Endodermal cell (in vitro differentiated cells): ENCODE data around the gene RUFY4. TPM values are rescaled to one million over a fixed set of nuclear protein-coding genes. Genes with fewer than 3 reads are reported as not detected.

ENCODE experiments used
- DNase-seq: peaks from one replicate; pipeline ENCODE4 v3.0.0-alpha.2; 2017
- H3K27ac ChIP-seq: 2 replicates; pipeline ENCODE4 v1.5.1; 2013; ENCODE audit warnings: mild to moderate bottlenecking, low read depth, low read length, moderate library complexity
- H3K27me3 ChIP-seq: 2 replicates; pipeline ENCODE4 v1.6.1; 2013; ENCODE audit warnings: mild to moderate bottlenecking, low read length, moderate library complexity; ENCODE audit not compliant: insufficient read depth, control insufficient read depth, poor library complexity, severe bottlenecking
- H3K36me3 ChIP-seq: 2 replicates; pipeline ENCODE4 v1.7.0; 2013; ENCODE audit warnings: mild to moderate bottlenecking, low read length, moderate library complexity; ENCODE audit not compliant: control insufficient read depth, insufficient read depth
- H3K4me1 ChIP-seq: one replicate; pipeline ENCODE4 v1.7.0; 2013; ENCODE audit warnings: low read length; ENCODE audit not compliant: control insufficient read depth, insufficient read depth
- H3K4me3 ChIP-seq: 2 replicates; pipeline ENCODE4 v1.5.1; 2013; ENCODE audit warnings: mild to moderate bottlenecking, low read length, moderate library complexity
- H3K9ac ChIP-seq: 2 replicates; pipeline ENCODE4 v1.6.1; 2013; ENCODE audit warnings: mild to moderate bottlenecking, low read length, moderate library complexity; ENCODE audit not compliant: poor library complexity, severe bottlenecking; ENCODE audit errors: extremely low read depth
- H3K9me3 ChIP-seq: 2 replicates; pipeline ENCODE4 v1.6.1; 2013; ENCODE audit warnings: mild to moderate bottlenecking, low read length, moderate library complexity; ENCODE audit not compliant: control insufficient read depth
- H3K27ac Mint-ChIP-seq: 2 replicates; pipeline ENCODE4 v1.8.0; 2020; ENCODE audit warnings: mixed read lengths
- H3K27me3 Mint-ChIP-seq: 2 replicates; pipeline ENCODE4 v1.8.0; 2021; ENCODE audit warnings: mild to moderate bottlenecking, mixed read lengths; ENCODE audit not compliant: insufficient read depth
- H3K36me3 Mint-ChIP-seq: 2 replicates; pipeline ENCODE4 v1.8.0; 2020; ENCODE audit warnings: low read depth, mixed read lengths
- H3K4me1 Mint-ChIP-seq: 2 replicates; pipeline ENCODE4 v1.8.0; 2020; ENCODE audit warnings: mixed read lengths
- H3K4me3 Mint-ChIP-seq: 2 replicates; pipeline ENCODE4 v1.8.0; 2020; ENCODE audit warnings: mild to moderate bottlenecking, moderate library complexity, mixed read lengths
- H3K9me3 Mint-ChIP-seq: 2 replicates; pipeline ENCODE4 v1.8.0; 2020; ENCODE audit warnings: mild to moderate bottlenecking, mixed read lengths
- WGBS, 2 experiments: methylation state at CpG; one replicate each; pipeline versions ENCODE4 v1.1.5 to v1.1.7; 2013; ENCODE audit warnings: missing lambda C conversion rate in 2 of 2, mixed read lengths in 1 of 2; ENCODE audit not compliant: insufficient coverage in 1 of 2, insufficient read length in 1 of 2; 5-methylcytosine and 5-hydroxymethylcytosine counted together
- total RNA-seq, 2 donors: library from RNA; stranded (reverse); fragmentation: NEBNext Ultra II Directional in 1 of 2; extraction: Animal tissue kit (Norgen Biotek cat#: 25700) in 1 of 2; gene quantifications; 2 replicates in 1 of 2; 3 replicates in 1 of 2; pipeline ENCODE4 v1.2.1, GENCODE V29; 2021
- TF ChIP-seq, protein P1 (sequence below): fragments of 200-600 bp; sonication (generic); conservative IDR thresholded peaks from 2 replicates; pipeline ENCODE4 v1.5.0; 2021; ENCODE audit warnings: antibody characterized with exemption, mild to moderate bottlenecking

Gene RUFY4
- total RNA-seq, 2 donors from 2014 or later: 0.35 TPM; not detected in 1

GRCh38 chr2:218091746-218092145, 22.7 kb downstream of the RUFY4 start:
- H3K4me1 Mint-ChIP-seq: no peaks in the 10 kb centered on the region
- H3K27ac Mint-ChIP-seq: no peak overlapping the region
- no peaks in the 10 kb centered on the region for H3K36me3 Mint-ChIP-seq
- Histone ChIP-seq H3K9me3 (peaks cover under 1% of the 10 kb centered on the region), H3K4me1 (no peaks in the 10 kb centered on the region), H3K27ac (no peak overlapping the region), H3K36me3 (no peaks in the 10 kb centered on the region), H3K9ac (no peak overlapping the region), H3K27me3 (peaks cover 33% of the 10 kb centered on the region), H3K4me3 (no peak overlapping the region)
- peaks cover under 1% of the 10 kb centered on the region for H3K9me3 Mint-ChIP-seq
- H3K4me3 Mint-ChIP-seq: no peak overlapping the region
- peaks cover 22% of the 10 kb centered on the region for H3K27me3 Mint-ChIP-seq
- TF ChIP-seq, protein P1, sequence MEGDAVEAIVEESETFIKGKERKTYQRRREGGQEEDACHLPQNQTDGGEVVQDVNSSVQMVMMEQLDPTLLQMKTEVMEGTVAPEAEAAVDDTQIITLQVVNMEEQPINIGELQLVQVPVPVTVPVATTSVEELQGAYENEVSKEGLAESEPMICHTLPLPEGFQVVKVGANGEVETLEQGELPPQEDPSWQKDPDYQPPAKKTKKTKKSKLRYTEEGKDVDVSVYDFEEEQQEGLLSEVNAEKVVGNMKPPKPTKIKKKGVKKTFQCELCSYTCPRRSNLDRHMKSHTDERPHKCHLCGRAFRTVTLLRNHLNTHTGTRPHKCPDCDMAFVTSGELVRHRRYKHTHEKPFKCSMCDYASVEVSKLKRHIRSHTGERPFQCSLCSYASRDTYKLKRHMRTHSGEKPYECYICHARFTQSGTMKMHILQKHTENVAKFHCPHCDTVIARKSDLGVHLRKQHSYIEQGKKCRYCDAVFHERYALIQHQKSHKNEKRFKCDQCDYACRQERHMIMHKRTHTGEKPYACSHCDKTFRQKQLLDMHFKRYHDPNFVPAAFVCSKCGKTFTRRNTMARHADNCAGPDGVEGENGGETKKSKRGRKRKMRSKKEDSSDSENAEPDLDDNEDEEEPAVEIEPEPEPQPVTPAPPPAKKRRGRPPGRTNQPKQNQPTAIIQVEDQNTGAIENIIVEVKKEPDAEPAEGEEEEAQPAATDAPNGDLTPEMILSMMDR: no peak
- 86 to 100% methylated on average over 1 to 3 of the region's 3 CpGs for whole genome bisulfite sequencing, 2 experiments
- DNase-seq: no peak

- H3K36me3 Mint-ChIP-seq: no peaks in the 10 kb centered on the region
- 85% methylated on average over 2 of the region's 3 CpGs for WGBS, 2 experiments
- no peaks in the 10 kb centered on the region for H3K9me3 Mint-ChIP-seq
- H3K4me1 Mint-ChIP-seq: no peaks in the 10 kb centered on the region
- H3K36me3 ChIP-seq: no peaks in the 10 kb centered on the region
- no peaks in the 10 kb centered on the region for H3K9me3 ChIP-seq
- peaks cover 28% of the 10 kb centered on the region for H3K27me3 ChIP-seq
- H3K4me3 ChIP-seq: no peak overlapping the region
- no peak overlapping the region for H3K27ac Mint-ChIP-seq
- H3K27me3 Mint-ChIP-seq: peaks cover 34% of the 10 kb centered on the region
- H3K9ac ChIP-seq: no peak overlapping the region
- H3K4me1 ChIP-seq: no peaks in the 10 kb centered on the region
- no peak overlapping the region for H3K4me3 Mint-ChIP-seq
- no peak for DNase-seq
- no peak overlapping the region for H3K27ac ChIP-seq
- TF ChIP-seq, protein P1: peak; percentile 57
These were observed 24.8 kb downstream of the RUFY4 start for GRCh38 chr2:218093879-218094278.

GRCh38 chr2:218095853-218096252, 26.8 kb downstream of the RUFY4 start:
- Histone ChIP-seq H3K4me3 (no peak overlapping the region), H3K27me3 (peaks cover 26% of the 10 kb centered on the region), H3K9ac (no peak overlapping the region), H3K4me1 (no peaks in the 10 kb centered on the region), H3K36me3 (no peaks in the 10 kb centered on the region), H3K9me3 (no peaks in the 10 kb centered on the region), H3K27ac (no peak overlapping the region)
- Mint-ChIP-seq H3K4me3 (no peak overlapping the region), H3K36me3 (no peaks in the 10 kb centered on the region), H3K9me3 (no peaks in the 10 kb centered on the region), H3K4me1 (no peaks in the 10 kb centered on the region), H3K27ac (no peak overlapping the region), H3K27me3 (peaks cover 36% of the 10 kb centered on the region)
- no peak for DNase-seq
- WGBS, 2 experiments: 80 to 81% methylated on average over 7 to 8 of the region's 8 CpGs
- TF ChIP-seq, protein P1: no peak
